Testis (tissue), 3 donors: ENCODE results near the gene ST8SIA1. TPM values are rescaled to one million over a fixed set of nuclear protein-coding genes. Genes with fewer than 3 reads are reported as not detected.

Source experiments
- DNase-seq: peaks from one replicate; pipeline ENCODE4 v3.0.0-alpha.2; 2019
- H3K27ac ChIP-seq, 2 donors: fragments of 200-600 bp; sonication (generic); one replicate each; pipeline ENCODE4 v1.5.1; 2019
- H3K27me3 ChIP-seq: fragments of 200-600 bp; sonication (generic); one replicate; pipeline ENCODE4 v1.5.1; 2019
- H3K36me3 ChIP-seq: fragments of 200-600 bp; sonication (generic); one replicate; pipeline ENCODE4 v1.5.1; 2017; ENCODE audit warnings: low read depth; ENCODE audit errors: missing control alignments
- H3K4me1 ChIP-seq: fragments of 200-600 bp; sonication (generic); one replicate; pipeline ENCODE4 v1.5.1; 2019
- H3K4me3 ChIP-seq, 2 donors: fragments of 200-600 bp; sonication (generic); one replicate each; pipeline ENCODE4 v1.5.1; 2017 to 2019
- H3K9me3 ChIP-seq: fragments of 200-600 bp; sonication (generic); one replicate; pipeline ENCODE4 v1.5.1; 2017
- CTCF ChIP-seq, 3 experiments: fragments of 450-650 bp in 2 of 3; fragments of 200-600 bp in 1 of 3; sonication (generic) in 1 of 3; IDR thresholded peaks; one replicate each; pipeline ENCODE4 v1.5.1; 2016 to 2019; ENCODE audit warnings: antibody characterized with exemption in 3 of 3, mild to moderate bottlenecking in 2 of 3, moderate library complexity in 1 of 3
- POLR2A ChIP-seq: fragments of 450-650 bp; IDR thresholded peaks from one replicate; pipeline ENCODE4 v1.6.1; 2017; ENCODE audit warnings: antibody characterized with exemption, mild to moderate bottlenecking, moderate library complexity
- WGBS, 2 donors: methylation state at CpG; one replicate each; pipeline ENCODE4 v1.1.5; 2018; 5-methylcytosine and 5-hydroxymethylcytosine counted together
- intact Hi-C: fragments of 100-400 bp; cut with DNase I; formaldehyde crosslinking; loops from one replicate; pipeline ENCODE4 v1.15.1; 2023; ENCODE audit warnings: low total_unique reads
- polyA plus RNA-seq: library from polyadenylated mRNA; stranded (reverse); fragments of 350-450 nt; fragmentation: Illumina TruSeq; extraction: RNeasy Lipid Tissue Mini Kit (QIAGEN cat#74804); gene quantifications from one replicate; pipeline ENCODE4 v1.2.3, GENCODE V29; 2014; ENCODE audit warnings: low read depth, low replicate concordance; ENCODE audit not compliant: insufficient read depth
- total RNA-seq, 2 donors: library from RNA; depleted of rRNA; stranded (reverse); fragments of >200 nt; gene quantifications; one replicate each; pipeline ENCODE4 v1.2.3, GENCODE V29; 2016

ST8SIA1 gene
- total and polyA plus RNA-seq, 3 donors from 2014 or later: 6.5 to 13.6 (median 12.0) TPM

- no peaks in the 10 kb centered on the region for H3K36me3 ChIP-seq
- TF ChIP-seq POLR2A (no peak), CTCF (IDR thresholded peaks at IDR 0.05) (no peak)
- 86 to 94% methylated on average over 4 of the region's 4 CpGs for WGBS, 2 donors
- no peak overlapping the region for H3K4me3 ChIP-seq
- DNase-seq: no peak
- no peak overlapping the region for H3K27ac ChIP-seq
- H3K9me3 ChIP-seq: no peaks in the 10 kb centered on the region
- intact Hi-C loops: no loop called here
- H3K4me1 ChIP-seq: no peaks in the 10 kb centered on the region
- H3K27me3 ChIP-seq: no peaks in the 10 kb centered on the region
These were observed 21.1 kb downstream of the ST8SIA1 start for GRCh38 chr12:22313286-22313962.

- Histone ChIP-seq H3K4me1 (no peaks in the 10 kb centered on the region), H3K9me3 (no peaks in the 10 kb centered on the region), H3K4me3 (no peak overlapping the region), H3K27ac (no peak overlapping the region), H3K36me3 (no peaks in the 10 kb centered on the region), H3K27me3 (no peaks in the 10 kb centered on the region)
- peak; percentile 50 for DNase-seq
- TF ChIP-seq CTCF (IDR thresholded peaks at IDR 0.05) (no peak), POLR2A (no peak)
- intact Hi-C loops: no loop called here
- 46 to 54% methylated on average over 5 of the region's 5 CpGs for WGBS, 2 donors
These were observed 22.2 kb downstream of the ST8SIA1 start for GRCh38 chr12:22312336-22312735.

GRCh38 chr12:22310709-22311108 is 23.8 kb downstream of the ST8SIA1 start:
- no peaks in the 10 kb centered on the region for H3K4me1 ChIP-seq
- no peak overlapping the region for H3K27ac ChIP-seq
- H3K9me3 ChIP-seq: no peaks in the 10 kb centered on the region
- TF ChIP-seq CTCF (IDR thresholded peaks at IDR 0.05) (no peak), POLR2A (no peak)
- intact Hi-C loops: no loop called here
- 59 to 69% methylated on average over 2 of the region's 2 CpGs for WGBS, 2 donors
- no peak overlapping the region for H3K4me3 ChIP-seq
- H3K27me3 ChIP-seq: no peaks in the 10 kb centered on the region
- DNase-seq: no peak
- no peaks in the 10 kb centered on the region for H3K36me3 ChIP-seq

- H3K9me3 ChIP-seq: no peaks in the 10 kb centered on the region
- DNase-seq: no peak
- no peaks in the 10 kb centered on the region for H3K4me1 ChIP-seq
- intact Hi-C loops: no loop called here
- H3K36me3 ChIP-seq: no peaks in the 10 kb centered on the region
- no peak overlapping the region for H3K27ac ChIP-seq
- TF ChIP-seq POLR2A (no peak), CTCF (IDR thresholded peaks at IDR 0.05) (no peak)
- 69 to 90% methylated on average over 2 of the region's 2 CpGs for WGBS, 2 donors
- no peaks in the 10 kb centered on the region for H3K27me3 ChIP-seq
- H3K4me3 ChIP-seq: no peak overlapping the region
These were observed 24.2 kb downstream of the ST8SIA1 start for GRCh38 chr12:22310275-22310674.

- Histone ChIP-seq H3K36me3 (no peaks in the 10 kb centered on the region), H3K4me3 (no peak overlapping the region), H3K9me3 (no peaks in the 10 kb centered on the region), H3K27me3 (no peaks in the 10 kb centered on the region), H3K27ac (no peak overlapping the region), H3K4me1 (no peaks in the 10 kb centered on the region)
- DNase-seq: no peak
- intact Hi-C loops: no loop called here
- TF ChIP-seq POLR2A (no peak), CTCF (IDR thresholded peaks at IDR 0.05) (no peak)
- 86 to 91% methylated on average over 2 of the region's 2 CpGs for WGBS, 2 donors
These were observed 26.7 kb downstream of the ST8SIA1 start for GRCh38 chr12:22307811-22308210.
